Cardiac muscle cell (in vitro differentiated cells and primary cell): ENCODE measurements around the gene CDK5RAP2. TPM values are rescaled to one million over a fixed set of nuclear protein-coding genes. Genes with fewer than 3 reads are reported as not detected.
"Not testable (repeated sequence)": the region's sequence is repeated elsewhere in the genome, so short reads cannot be mapped to it uniquely, and the experiment has no call there.

ENCODE experiments used
- DNase-seq, 2 donors: peaks; one replicate each; pipeline versions ENCODE4 v3.0.0 to v3.0.0-alpha.2; 2010 to 2017; ENCODE audit warnings: low read depth in 1 of 2, low spot score in 1 of 2
- H3K27ac ChIP-seq: fragments of 200-600 bp; sonication (generic); 2 replicates; pipeline ENCODE4 v1.5.1; 2016
- H3K27me3 ChIP-seq: fragments of 200-600 bp; sonication (generic); 2 replicates; pipeline ENCODE4 v1.6.0; 2016; ENCODE audit warnings: control low read depth
- H3K36me3 ChIP-seq: fragments of 200-600 bp; sonication (generic); 2 replicates; pipeline ENCODE4 v1.5.1; 2016; ENCODE audit warnings: control low read depth
- H3K4me1 ChIP-seq: fragments of 200-600 bp; sonication (generic); 2 replicates; pipeline ENCODE4 v1.8.1; 2017; ENCODE audit warnings: low read depth, mild to moderate bottlenecking, mixed run types
- H3K4me3 ChIP-seq: fragments of 200-600 bp; sonication (generic); 2 replicates; pipeline ENCODE4 v1.5.1; 2016; ENCODE audit warnings: mild to moderate bottlenecking
- H3K9me3 ChIP-seq: fragments of 200-600 bp; sonication (generic); 2 replicates; pipeline ENCODE4 v1.5.1; 2017; ENCODE audit warnings: low read depth, mild to moderate bottlenecking, control low read depth
- polyA plus RNA-seq: library from polyadenylated mRNA; unstranded; fragments of >200 nt; fragmentation: Nextera tagmentation; extraction: Ambion mirVana; gene quantifications from 2 replicates; pipeline ENCODE4 v1.2.1, GENCODE V29; 2016
- total RNA-seq: library from RNA; depleted of rRNA; stranded (reverse); fragments of >200 nt; gene quantifications from 2 replicates; pipeline ENCODE4 v1.2.3, GENCODE V29; 2016
- TF ChIP-seq, protein P1 (sequence below): IDR thresholded peaks from 2 replicates; pipeline ENCODE4 v1.5.1; 2012; ENCODE audit warnings: low read depth, mild to moderate bottlenecking, low read length

The CDK5RAP2 gene
- total and polyA plus RNA-seq, 2 experiments from 2014 or later: 33.5 to 60.4 TPM

DNA sequence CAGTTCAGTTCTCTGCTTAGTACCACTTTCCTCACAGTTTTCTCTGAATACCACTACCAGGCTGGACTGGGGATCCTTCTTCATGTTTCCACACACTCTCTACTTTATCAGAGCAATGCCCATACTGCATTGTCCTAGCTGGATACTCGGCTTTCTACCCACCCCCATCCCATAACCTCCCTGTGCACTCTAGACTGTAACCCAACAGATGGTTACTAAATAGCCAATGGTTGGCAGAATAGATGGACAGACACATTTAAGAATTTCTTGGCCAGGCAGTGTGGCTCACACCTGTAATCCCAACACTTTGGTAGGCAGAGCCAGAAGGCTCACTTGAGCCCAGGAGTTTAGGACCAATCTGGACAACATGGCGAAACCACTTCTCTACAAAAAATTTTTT is 22.8 kb downstream of the CDK5RAP2 start:
- Histone ChIP-seq H3K27ac (no peak overlapping the region), H3K4me3 (no peak overlapping the region), H3K9me3 (no peaks in the 10 kb centered on the region), H3K4me1 (no peaks in the 10 kb centered on the region), H3K36me3 (no peaks in the 10 kb centered on the region), H3K27me3 (no peaks in the 10 kb centered on the region)
- no peak for DNase-seq
- TF ChIP-seq, protein P1, sequence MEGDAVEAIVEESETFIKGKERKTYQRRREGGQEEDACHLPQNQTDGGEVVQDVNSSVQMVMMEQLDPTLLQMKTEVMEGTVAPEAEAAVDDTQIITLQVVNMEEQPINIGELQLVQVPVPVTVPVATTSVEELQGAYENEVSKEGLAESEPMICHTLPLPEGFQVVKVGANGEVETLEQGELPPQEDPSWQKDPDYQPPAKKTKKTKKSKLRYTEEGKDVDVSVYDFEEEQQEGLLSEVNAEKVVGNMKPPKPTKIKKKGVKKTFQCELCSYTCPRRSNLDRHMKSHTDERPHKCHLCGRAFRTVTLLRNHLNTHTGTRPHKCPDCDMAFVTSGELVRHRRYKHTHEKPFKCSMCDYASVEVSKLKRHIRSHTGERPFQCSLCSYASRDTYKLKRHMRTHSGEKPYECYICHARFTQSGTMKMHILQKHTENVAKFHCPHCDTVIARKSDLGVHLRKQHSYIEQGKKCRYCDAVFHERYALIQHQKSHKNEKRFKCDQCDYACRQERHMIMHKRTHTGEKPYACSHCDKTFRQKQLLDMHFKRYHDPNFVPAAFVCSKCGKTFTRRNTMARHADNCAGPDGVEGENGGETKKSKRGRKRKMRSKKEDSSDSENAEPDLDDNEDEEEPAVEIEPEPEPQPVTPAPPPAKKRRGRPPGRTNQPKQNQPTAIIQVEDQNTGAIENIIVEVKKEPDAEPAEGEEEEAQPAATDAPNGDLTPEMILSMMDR: no peak

DNA sequence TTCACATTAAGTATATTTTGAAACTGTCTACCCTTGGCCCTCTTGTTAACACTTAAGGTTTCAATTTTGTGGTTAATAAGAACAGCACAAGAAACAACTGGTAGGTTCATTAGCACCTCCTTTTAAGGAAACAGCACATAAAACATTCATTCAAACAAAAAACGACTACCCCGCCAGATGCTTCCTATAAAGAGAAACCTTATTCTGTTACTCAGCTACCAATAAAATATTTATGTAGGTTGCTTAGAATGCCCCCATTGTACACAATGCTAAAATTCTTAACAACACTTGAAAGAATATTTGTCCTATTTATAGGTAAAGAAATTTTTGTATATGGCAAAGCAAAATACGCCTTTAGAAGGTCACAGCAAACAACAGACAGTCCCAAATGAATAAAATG is 23.2 kb downstream of the CDK5RAP2 start:
- DNase-seq: no peak
- Histone ChIP-seq H3K36me3 (no peaks in the 10 kb centered on the region), H3K27ac (no peak overlapping the region), H3K9me3 (no peaks in the 10 kb centered on the region), H3K4me3 (no peak overlapping the region), H3K4me1 (no peaks in the 10 kb centered on the region), H3K27me3 (no peaks in the 10 kb centered on the region)
- TF ChIP-seq, protein P1: no peak

DNA sequence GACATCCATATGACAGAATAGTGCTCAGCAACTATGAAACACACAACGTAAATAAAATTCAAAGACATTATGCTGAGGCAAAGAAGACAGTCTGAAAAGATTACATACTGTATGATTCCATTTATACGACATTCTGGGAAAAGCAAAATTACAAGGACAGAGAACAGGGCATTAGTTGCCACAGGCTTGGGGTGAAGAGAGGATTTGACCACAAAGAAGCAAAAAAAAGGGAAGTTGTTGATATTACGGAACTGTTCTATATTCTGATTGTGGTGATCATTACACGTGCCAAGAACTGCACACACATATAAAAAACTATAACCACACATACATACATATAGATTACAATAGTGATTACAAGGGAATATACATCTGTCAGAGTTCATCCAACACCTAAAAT is 24.1 kb downstream of the CDK5RAP2 start:
- no peak for DNase-seq
- H3K9me3 ChIP-seq: no peaks in the 10 kb centered on the region
- H3K4me3 ChIP-seq: no peak overlapping the region
- TF ChIP-seq, protein P1: no peak
- no peak overlapping the region for H3K27ac ChIP-seq
- no peaks in the 10 kb centered on the region for H3K27me3 ChIP-seq
- H3K4me1 ChIP-seq: no peaks in the 10 kb centered on the region
- no peaks in the 10 kb centered on the region for H3K36me3 ChIP-seq

DNA sequence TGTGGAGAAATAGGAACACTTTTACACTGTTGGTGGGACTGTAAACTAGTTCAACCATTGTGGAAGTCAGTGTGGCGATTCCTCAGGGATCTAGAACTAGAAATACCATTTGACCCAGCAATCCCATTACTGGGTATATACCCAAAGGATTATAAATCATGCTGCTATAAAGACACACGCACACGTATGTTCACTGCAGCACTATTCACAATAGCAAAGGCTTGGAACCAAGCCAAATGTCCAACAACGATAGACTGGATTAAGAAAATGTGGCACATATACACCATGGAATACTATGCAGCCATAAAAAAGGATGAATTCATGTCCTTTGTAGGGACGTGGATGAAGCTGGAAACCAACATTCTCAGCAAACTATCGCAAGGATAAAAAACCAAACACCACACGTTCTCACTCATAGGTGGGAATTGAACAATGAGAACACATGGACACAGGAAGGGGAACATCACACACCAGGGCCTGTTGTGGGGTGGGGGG is 27.7 kb downstream of the CDK5RAP2 start:
- H3K27ac ChIP-seq, H3K4me3 ChIP-seq, H3K9me3 ChIP-seq, H3K27me3 ChIP-seq, H3K4me1 ChIP-seq, DNase-seq: not testable (repeated sequence)
- H3K36me3 ChIP-seq: peaks cover 25% of the 10 kb centered on the region

DNA sequence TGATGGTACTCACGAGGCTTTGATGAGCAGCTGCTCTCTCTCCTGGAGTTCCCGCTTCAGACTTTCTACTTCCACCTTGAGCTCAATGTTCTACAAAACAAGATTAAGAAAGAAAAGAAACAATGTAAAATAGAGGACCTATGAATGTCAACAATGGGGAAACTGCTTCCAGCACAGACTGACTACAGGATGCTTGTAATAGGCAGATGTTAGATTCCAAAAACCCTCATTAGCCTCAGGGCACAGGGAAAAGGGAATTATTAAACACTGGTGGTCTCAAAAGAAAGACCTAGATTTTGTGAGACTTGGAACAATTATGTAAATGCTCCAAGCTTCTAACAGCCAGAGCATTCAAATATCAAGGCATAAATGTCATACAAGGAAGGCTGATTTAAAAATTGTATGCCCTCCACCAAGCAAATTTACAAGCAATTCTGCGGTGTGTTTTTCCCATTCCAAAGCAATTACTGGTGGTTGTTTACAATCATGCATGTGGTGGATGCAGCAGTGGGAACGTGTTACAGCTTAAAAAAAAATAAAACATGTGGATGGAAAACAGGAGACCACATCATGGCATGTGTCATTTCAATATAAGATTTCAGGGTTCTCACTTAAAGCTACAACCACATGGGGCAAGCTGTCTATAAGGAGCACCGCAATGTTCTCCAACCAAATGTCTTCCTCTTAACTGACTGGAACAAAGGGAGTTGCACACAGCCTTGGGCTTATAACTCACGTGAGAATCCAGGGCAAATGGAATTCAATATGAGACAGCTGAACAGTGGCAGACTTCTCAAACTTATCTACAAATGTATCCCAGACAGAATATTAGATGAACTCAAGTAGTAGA is 34.0 kb downstream of the CDK5RAP2 start:
- no peaks in the 10 kb centered on the region for H3K9me3 ChIP-seq
- H3K4me1 ChIP-seq: no peaks in the 10 kb centered on the region
- TF ChIP-seq, protein P1: no peak
- H3K27me3 ChIP-seq: no peaks in the 10 kb centered on the region
- H3K36me3 ChIP-seq: peaks cover 48% of the 10 kb centered on the region
- H3K27ac ChIP-seq: no peak overlapping the region
- no peak overlapping the region for H3K4me3 ChIP-seq
- no peak for DNase-seq

DNA sequence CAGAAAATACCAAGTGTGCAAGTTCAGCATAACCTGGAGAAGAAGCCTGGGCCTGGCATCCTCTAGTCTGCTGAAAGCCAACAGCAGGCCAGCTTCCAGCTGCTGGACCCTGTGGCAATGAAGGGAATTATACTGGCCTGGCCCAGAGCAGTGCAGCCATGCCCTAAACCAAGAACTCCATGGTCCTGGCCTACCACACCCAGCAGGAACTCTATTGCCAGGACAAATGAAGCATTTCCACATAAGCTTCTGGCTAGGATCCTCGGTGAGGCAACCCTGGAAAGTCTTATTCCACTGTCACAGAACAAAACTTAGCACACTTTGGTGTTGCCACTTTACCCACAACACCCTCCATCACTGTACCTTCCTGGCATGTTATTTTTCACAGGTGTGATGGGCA is 35.5 kb downstream of the CDK5RAP2 start:
- Histone ChIP-seq H3K9me3 (no peaks in the 10 kb centered on the region), H3K27ac (no peak overlapping the region), H3K4me1 (no peaks in the 10 kb centered on the region), H3K4me3 (no peak overlapping the region), H3K36me3 (peaks cover 36% of the 10 kb centered on the region), H3K27me3 (no peaks in the 10 kb centered on the region)
- no peak for DNase-seq
- TF ChIP-seq, protein P1: no peak
